K562 (cell line): ENCODE results near the gene KCNK4. TPM values are rescaled to one million over a fixed set of nuclear protein-coding genes. Genes with fewer than 3 reads are reported as not detected.

Experiments used
- ARID1B ChIP-seq: fragments of 450-650 bp; IDR thresholded peaks from 2 replicates; pipeline ENCODE4 v1.6.1; 2016; ENCODE audit warnings: antibody characterized with exemption, mild to moderate bottlenecking, inconsistent platforms
- BRF2 ChIP-seq: IDR thresholded peaks from 3 replicates; pipeline ENCODE4 v1.6.1; 2011; ENCODE audit warnings: borderline replicate concordance, mild to moderate bottlenecking; ENCODE audit not compliant: insufficient read length, insufficient read depth
- CEBPB ChIP-seq: fragments of 450-650 bp; IDR thresholded peaks from 2 replicates; pipeline ENCODE4 v1.6.1; 2016; ENCODE audit warnings: missing genetic modification characterization, missing compliant biosample characterization
- FOS ChIP-seq: IDR thresholded peaks from 3 replicates; pipeline ENCODE4 v1.6.1; 2011; ENCODE audit not compliant: insufficient read length; ENCODE audit errors: extremely low read depth
- GTF2A2 ChIP-seq: IDR thresholded peaks from 2 replicates; pipeline ENCODE4 v1.6.1; 2016; ENCODE audit warnings: mild to moderate bottlenecking, missing genetic modification characterization, missing compliant biosample characterization
- MGA ChIP-seq: fragments of 450-650 bp; IDR thresholded peaks from 2 replicates; pipeline ENCODE4 v1.6.1; 2016; ENCODE audit warnings: mild to moderate bottlenecking, moderate library complexity
- TAL1 ChIP-seq: fragments of 450-650 bp; IDR thresholded peaks from 2 replicates; pipeline ENCODE4 v1.6.1; 2016; ENCODE audit warnings: mild to moderate bottlenecking
- VEZF1 ChIP-seq: fragments of 200-800 bp; sonication (Bioruptor generic); IDR thresholded peaks from 2 replicates; pipeline ENCODE4 v1.6.1; 2017; ENCODE audit warnings: missing genetic modification characterization, missing compliant biosample characterization
- ZNF766 ChIP-seq: fragments of 200-800 bp; sonication (Bioruptor generic); conservative IDR thresholded peaks from 2 replicates; pipeline ENCODE4 v1.6.1; 2016; ENCODE audit warnings: missing genetic modification characterization, missing compliant biosample characterization
- polyA plus RNA-seq, 8 experiments: library from polyadenylated mRNA; depleted of rRNA in 4 of 8; stranded (reverse) in 5 of 8; unstranded in 3 of 8; fragments of >200 nt; fragmentation: Nextera tagmentation in 2 of 8; fragmentation: Illumina TruSeq in 1 of 8; extraction: Ambion mirVana in 2 of 8; extraction: Trizol in 1 of 8; gene quantifications; 2 replicates each; pipeline versions ENCODE4 v1.2.1 to v1.2.3, GENCODE V29; 2011 to 2014; ENCODE audit warnings: inconsistent platforms in 1 of 8, missing spikeins in 1 of 8
- total RNA-seq, 7 experiments: library from RNA; depleted of rRNA in 6 of 7; stranded (reverse); fragments of >200 nt in 6 of 7; fragmentation: Illumina TruSeq in 2 of 7; extraction: Trizol in 2 of 7; gene quantifications; 2 replicates each; pipeline versions ENCODE4 v1.2.1 to v1.2.3, GENCODE V29; 2011 to 2021; ENCODE audit warnings: low replicate concordance in 1 of 7

The KCNK4 gene
- total and polyA plus RNA-seq, 9 of the 15 experiments (the other 6 are each of a cell fraction or from before 2014, with no cell fraction given), result not detected

GRCh38 chr11:64318766-64319761 is 28.0 kb downstream of the KCNK4 start (continued):
- peak; percentile 76 for TF ChIP-seq MGA
- no peak for TF ChIP-seq ZNF766 (CRISPR knock-in tag)
- no peak for TF ChIP-seq GTF2A2 (tag)
- TF ChIP-seq CEBPB (tag), result peak; percentile 90
- no peak for TF ChIP-seq FOS
- peak; percentile 43; the same call in 1 of the 2 replicates for TF ChIP-seq TAL1
- peak; percentile 70 for TF ChIP-seq ARID1B
- TF ChIP-seq BRF2, result no peak
- TF ChIP-seq VEZF1, result peak; percentile 67
